GM18873 (cell line): ENCODE results near the gene RBP3.
"Not testable (repeated sequence)": the region's sequence is repeated elsewhere in the genome, so short reads cannot be mapped to it uniquely, and the experiment has no call there.

Experiments
- ATAC-seq: cut with Tn5 transposase; IDR thresholded peaks from one replicate; pipeline ENCODE4 v1.9.1; 2021; ENCODE audit warnings: mild to moderate bottlenecking, moderate library complexity, moderate number of reproducible peaks; ENCODE audit not compliant: unreplicated experiment, low FRiP score

Gene RBP3

DNA sequence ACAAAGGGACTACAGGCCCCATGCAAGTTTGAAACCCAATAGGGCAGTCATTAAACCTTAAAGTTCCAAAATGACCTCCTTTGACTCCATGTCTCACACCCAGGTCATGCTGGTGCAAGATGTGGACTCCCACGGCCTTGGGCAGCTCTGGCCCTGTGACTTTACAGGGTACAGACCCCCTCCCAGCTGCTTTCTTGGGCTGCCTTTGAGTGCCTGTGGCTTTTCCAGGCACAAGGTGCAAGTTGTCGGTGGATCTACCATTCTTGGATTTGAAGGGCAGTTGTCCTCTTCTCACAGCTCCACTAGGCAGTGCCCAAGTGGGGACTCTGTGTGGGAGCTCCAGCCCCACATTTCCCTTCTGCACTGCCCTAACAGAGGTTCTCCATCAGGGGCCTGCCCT is 37.9 kb downstream of the RBP3 start:
- not testable (repeated sequence) for ATAC-seq

DNA sequence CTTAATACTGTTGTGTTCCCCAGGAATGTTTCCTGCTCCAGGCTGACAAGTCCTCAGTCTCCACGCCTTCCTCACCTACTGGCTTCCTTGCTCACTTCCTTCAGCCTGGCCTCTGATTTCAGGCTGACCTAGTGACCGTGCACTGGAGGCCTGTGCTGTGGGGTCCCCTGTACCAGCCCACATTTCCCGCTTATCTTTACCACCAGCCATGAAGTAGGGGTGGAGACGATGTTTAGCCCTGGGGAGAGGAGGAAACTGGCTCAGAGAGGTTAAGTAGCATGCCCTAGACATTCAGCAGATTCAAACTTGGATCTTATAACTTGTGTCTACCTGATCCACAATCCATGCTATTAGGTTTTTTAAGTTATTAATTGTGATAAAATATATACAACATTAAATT is 40.7 kb downstream of the RBP3 start:
- ATAC-seq, result no peak

- no peak for ATAC-seq
Observed at GRCh38 chr10:47389619-47390018, 41.5 kb downstream of the RBP3 start.

GRCh38 chr10:47396311-47396717 is 48.2 kb downstream of the RBP3 start:
- ATAC-seq, result no peak

DNA sequence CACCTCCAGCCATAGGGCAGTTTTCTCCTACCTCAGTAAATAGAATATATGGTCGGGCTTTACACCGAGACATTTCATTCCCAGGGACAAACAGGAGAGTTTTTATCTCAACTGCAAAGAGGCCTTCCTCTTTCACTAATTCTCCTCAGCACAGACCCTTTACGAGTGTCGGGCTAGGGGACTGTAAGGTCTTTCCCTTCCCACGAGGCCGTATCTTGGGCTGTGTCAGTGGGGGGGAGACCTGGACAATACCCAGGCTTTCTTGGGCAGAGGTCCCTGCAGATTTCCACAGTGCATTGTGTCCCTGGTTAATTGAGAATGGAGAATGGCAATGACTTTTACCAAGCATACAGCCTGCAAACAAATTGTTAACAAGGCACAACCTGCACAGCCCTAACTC is 49.1 kb downstream of the RBP3 start:
- no peak for ATAC-seq

- ATAC-seq, result no peak
Observed at GRCh38 chr10:47400251-47400650, 52.1 kb downstream of the RBP3 start.

- no peak for ATAC-seq
Observed at GRCh38 chr10:47400786-47401185, 52.6 kb downstream of the RBP3 start.

- no peak for ATAC-seq
Observed at GRCh38 chr10:47401210-47401609, 53.0 kb downstream of the RBP3 start.

- ATAC-seq, result no peak
Observed at GRCh38 chr10:47401874-47402640, 53.9 kb downstream of the RBP3 start.

- ATAC-seq, result no peak
Observed at GRCh38 chr10:47402641-47403301, 54.6 kb downstream of the RBP3 start.

- ATAC-seq, result no peak
Observed at GRCh38 chr10:47403446-47404318, 55.5 kb downstream of the RBP3 start.

- no peak for ATAC-seq
Observed at GRCh38 chr10:47404446-47404845, 56.3 kb downstream of the RBP3 start.

- ATAC-seq, result no peak
Observed at GRCh38 chr10:47404937-47405336, 56.8 kb downstream of the RBP3 start.

DNA sequence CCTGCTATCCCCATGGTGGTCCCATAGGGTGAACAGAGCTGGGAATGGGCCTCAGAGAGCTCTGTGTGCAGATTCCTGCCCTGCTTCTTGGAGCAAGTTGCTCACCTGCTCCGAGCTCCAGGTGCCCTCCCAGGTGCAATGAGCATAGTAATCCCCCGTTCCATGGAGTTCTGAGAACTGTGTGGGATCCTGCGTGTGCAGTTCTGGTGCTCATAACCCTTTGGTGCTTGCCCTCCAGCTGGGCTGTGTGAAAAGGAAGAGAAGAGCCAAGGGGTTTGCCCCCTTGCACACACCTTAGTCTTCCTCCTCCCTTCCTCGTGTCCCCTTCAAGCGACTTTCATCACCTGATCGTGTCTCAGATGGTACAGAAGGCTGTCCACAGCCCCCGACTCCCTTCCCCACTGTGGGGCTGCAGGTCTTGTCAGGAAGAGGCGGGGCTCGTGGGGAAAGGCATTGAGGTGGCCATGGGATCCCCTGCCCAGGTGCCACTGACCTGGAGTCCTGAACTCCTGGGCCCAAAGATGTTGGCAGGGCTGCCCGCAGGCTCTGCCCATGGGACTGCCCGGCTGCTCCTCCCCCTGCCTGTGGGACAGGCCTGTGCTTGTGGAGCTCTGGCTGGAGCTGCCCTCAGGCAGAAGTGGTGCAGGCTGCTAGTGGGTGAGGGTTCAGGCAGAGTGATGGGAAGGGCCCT is 57.8 kb downstream of the RBP3 start:
- no peak for ATAC-seq

DNA sequence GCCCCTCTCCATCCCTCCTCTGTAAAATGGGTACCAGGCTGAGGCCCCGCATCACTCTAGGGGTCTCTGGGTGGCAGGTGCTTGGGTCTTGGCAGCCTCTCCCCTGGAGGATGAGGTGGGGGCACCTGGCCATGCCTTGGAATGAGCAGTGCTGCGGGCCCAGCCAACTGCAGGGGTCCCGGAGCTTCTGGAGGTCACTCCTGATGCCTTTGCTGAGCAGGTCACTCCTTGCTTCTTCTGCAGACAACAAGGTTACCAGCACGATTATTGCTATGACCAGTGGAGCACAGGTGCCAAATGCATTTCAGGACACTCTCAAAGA is 58.3 kb downstream of the RBP3 start:
- no peak for ATAC-seq

DNA sequence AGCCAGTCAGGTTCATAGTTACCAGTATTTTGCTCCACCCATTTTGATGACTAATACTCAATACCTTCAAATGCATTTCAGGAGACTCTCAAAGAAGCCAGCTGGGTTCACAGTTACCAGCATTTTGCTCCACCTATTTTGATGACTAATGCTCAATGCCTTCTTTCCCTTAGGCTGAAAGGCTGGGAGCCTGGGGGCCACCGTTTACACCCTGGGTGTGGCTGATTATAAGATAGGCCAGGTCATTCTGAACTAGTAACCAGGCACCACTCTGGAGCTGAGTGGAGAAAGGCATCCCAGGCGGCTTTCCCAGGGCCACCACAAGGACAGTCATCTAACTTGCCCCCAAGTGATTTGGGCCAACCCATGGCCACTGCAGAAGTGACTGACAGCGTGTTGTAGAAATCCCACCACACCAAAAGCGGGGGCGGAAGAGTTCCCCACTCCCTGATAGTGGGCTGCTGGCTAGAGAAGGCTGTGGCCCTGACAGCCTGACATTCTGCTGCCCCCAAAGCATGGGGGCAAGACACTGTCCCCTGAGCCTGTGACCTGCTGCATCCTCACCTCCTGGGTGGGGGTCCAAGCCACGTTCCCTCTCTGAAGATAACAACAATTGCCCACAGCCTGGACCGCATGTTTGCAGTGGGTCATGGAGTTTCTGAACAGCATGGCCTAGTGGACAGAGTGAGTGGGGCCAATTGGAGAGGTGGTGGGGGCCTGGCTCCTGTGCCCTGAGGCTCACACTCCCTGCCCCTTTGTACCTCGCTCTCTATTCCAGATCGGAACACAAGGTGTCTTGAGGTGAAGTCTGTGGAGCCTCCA is 58.9 kb downstream of the RBP3 start:
- ATAC-seq, result no peak
